Activated T-cell treated with anti-CD3 and anti-CD28 coated beads, Interleukin-2, amount 50 U/mL, for 48 hours (primary cell): Measurements from ENCODE around the gene ANKRD44.

Source experiments
- DNase-seq, 2 experiments: peaks; one replicate each; pipeline ENCODE4 v3.0.0-alpha.2; 2020

ANKRD44 gene

DNA sequence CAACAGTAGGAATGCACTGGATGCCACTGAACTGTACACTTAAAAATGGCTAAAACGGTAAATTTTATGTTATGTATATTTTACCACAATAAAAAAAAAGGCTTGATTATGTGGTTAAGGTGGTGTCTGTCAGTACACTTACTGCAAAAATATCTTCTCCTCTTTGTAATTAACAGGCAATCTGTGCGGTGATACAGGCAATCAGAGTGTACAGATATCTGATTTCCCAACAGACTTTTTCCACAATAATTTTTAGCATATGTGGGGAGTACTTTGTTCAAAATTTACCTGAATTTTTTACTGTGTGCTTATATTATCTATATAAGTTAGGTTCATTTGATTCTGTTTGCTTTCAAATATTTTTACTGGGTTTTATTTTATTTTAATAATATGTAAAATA, 209.1 kb downstream of the ANKRD44 start:
- DNase-seq = no peak

DNA sequence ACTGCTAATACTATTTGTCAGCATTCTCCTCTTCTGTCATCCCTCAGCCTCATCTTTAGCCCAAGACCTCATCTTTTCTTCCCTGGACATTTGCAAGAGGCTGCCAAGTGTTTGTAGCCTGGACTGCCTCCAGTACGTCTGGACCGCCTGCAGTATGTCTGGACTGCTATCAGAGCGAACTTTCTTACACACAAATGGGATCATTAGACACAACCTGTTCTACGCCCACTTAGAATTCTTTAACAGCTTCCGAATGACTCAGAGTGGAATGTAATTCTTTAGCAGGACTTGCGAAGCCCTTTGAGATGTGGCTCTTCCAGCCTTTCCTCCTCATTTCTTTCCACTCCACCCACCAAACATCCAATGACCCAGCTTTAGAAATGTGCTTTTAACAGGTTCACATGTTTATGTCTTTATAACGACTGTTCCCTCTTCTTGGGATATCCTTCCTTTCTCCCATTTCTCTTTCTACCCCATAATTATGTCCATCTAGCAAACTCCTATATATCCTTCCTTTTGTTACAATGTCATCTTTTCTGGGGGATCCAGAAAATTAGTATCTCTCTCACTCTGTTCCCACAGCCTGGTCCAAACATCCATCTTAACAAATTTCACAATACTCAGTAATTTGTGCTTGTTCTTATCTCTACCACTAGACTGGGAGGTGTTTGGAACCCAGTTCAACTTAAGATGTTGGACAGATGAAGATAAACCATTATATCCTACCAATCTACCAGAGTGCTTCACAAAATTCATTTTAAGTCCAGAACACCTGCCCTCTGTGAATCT, 212.8 kb downstream of the ANKRD44 start:
- no peak for DNase-seq

DNA sequence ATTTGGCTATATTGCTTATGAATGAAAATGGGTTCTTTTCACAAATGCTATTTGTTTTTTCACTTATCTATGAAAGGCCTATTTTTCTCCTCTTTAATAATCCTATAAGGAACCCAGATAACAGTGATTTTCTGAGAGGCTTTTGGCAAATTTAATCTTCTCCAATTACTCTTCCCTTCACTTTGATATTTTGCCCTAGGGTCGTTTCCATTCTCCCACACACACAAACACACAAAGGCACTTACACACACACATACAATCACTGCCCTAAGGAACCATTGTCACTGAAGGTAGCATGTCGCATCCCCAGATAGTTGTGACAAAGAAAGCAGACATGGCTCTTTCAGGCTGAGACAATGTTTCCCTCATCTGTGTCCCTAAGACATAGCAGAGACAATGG, 213.9 kb downstream of the ANKRD44 start:
- no peak for DNase-seq

DNA sequence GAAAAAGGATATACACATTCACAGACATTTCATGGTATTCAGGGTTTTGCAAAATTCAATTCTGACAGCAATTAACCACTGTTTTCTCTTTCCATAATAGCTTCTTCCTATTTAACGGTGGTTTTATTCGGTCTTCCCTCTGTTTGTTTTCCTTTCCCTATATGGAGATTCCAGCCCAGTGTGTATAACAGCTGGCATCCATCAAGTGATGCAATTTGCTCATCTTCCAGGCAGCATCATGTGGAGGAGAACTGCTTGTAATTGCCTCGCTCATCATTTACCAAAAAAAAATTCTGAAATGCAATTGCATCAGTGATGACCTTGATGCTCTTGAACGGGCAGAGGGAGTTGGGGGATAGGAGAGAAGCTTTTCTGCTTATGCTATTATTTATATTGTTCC, 218.1 kb downstream of the ANKRD44 start:
- DNase-seq = no peak

DNA sequence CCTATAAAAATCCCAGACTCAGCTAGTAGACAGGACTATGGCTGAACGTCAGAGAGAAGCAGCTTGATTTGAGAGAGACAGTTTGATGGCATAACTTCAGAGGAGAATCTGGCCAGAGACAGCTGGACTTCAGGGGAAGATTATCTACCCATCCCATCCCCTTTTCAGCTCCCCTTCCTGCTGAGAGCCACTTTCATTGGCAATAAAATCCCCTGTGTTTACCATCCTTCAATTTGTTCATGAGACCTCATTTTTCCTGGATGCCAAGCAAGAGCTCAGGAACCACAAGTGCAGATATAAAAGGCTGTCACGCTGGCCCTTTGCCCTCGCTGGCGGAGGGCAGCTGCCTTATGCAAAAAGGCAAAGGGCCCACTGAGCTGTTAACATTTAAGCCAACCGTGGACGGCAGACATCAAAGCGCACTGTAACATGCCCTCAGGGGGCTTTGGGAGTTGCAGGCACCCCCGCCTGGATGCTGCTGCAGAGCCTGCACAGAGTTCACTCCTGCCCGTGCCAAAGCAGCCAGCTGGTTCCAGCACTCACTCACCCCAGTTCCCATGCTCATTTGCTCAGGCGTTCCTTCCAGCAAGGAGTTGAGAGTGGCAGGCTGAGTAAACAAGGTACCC, 219.7 kb downstream of the ANKRD44 start:
- DNase-seq = no peak

DNA sequence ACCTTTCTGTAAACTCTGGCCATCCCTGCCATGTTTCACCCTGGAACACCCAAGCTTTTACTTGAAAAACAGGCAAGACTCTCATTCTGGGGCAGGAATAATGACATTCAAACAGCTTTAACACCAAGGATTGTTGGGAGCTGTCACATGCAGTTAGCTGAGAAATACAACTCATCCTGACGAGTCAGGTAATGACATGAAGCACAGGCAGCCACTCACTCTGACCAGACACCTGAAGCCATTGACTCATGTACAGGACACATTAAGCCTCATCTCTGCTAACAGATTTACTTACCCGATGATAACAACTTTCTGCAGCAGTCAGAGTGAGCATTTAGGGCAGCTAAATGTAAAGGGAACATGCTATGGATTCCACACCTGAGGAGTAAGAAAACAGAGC, 220.9 kb downstream of the ANKRD44 start:
- no peak for DNase-seq

DNA sequence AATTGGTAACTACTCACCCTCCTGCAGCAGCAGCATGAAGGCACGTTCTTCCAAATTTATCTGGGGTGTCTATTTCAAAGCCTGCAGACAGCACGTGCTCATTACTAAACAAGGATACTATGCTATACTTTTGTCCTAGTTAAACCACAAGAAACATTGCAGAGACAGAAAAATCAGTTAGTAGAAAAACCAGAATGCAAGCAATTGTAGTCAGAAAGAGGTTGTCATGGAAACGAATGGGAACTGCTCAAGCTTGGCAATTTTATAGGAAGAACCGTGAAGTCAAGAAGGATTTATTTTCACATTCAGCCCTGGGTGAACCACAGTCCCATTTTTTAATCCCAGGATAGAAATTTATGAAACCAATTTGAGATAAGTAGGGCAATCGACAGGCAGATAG, 221.9 kb downstream of the ANKRD44 start:
- no peak for DNase-seq

DNA sequence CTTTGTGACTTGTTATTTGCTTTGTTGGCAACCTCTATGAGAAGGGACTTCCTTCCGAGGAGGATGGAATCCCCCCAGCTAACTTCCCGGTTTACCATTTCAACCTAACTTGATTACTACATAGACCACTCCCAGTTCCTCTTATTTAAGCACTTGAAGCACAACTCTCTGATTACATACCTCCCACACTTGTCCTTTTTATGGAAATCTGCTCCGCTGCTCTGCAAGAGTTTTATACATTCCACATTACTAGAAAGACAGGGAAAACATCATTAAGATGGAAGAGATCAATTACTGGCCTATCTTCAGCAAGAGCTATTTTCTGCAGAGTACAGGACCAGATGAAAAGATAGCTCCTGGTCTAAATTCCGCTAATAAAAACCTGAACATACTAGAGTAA, 224.1 kb downstream of the ANKRD44 start:
- no peak for DNase-seq

DNA sequence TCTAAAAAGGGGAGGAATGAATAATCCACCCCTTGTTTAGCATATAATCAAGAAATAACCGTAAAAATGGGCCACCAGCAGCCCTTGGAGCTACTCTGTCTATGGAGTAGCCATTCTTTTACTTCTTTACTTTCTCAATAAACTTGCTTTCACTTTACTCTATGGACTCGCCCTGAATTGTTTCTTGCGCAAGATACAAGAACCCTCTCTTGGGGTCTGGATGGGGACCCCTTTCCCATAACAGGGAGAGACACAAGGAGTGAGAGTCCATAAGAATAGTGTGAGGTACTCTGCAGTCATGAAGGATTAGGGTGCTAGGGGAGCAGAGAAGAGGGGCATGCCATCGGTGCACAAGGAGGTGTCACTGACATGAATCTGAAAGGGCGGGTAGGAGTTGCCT, 224.9 kb downstream of the ANKRD44 start:
- no peak for DNase-seq

DNA sequence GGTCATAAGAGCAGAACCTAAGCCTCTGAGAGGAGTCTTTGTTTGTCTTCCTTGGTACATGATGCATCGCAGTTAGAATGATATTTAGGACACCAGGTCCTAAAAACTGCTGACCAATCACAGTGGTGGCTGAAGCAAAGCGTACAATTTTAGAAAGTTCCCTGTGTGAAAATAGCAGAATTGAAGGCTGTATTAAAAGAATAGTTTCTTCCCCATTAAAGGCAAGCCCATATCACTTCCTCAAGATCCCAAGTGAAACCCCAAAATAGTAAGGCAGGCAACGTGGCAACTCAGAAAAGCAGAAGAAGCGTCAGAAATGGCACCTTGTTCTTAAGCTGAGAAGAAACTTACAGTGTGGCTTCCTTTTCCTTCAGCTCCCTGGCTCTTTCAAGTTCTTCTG, 229.3 kb downstream of the ANKRD44 start:
- DNase-seq = no peak

DNA sequence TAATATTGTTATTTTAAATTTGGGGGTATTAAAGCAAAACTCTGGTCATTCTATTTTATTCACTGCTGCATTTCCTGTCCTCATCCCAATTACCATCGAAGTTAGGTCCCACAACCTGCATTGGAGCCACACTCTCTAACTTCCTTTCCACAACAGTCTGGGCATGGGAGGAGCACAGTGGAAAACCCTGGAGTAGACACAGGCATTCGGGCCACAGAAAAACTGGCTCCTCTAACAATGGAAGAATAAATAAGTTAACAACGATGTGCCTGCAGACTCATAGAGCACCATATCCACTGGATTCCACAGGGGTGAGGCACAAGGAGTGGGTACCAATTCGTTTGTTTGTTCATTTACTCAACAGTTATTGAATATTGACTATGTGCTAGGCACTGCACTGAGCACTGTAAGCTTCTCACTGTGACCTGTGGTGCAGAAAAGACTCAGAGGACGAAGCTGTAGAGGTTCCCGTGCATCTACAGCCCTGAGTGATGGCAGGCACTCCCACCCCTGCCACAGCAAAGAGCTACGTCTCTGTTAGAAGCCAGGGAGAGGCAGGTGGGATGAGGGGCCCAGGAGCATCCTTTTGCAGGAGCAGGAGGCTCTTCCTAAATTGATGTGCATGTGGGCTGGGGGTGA, 229.9 kb downstream of the ANKRD44 start:
- no peak for DNase-seq

DNA sequence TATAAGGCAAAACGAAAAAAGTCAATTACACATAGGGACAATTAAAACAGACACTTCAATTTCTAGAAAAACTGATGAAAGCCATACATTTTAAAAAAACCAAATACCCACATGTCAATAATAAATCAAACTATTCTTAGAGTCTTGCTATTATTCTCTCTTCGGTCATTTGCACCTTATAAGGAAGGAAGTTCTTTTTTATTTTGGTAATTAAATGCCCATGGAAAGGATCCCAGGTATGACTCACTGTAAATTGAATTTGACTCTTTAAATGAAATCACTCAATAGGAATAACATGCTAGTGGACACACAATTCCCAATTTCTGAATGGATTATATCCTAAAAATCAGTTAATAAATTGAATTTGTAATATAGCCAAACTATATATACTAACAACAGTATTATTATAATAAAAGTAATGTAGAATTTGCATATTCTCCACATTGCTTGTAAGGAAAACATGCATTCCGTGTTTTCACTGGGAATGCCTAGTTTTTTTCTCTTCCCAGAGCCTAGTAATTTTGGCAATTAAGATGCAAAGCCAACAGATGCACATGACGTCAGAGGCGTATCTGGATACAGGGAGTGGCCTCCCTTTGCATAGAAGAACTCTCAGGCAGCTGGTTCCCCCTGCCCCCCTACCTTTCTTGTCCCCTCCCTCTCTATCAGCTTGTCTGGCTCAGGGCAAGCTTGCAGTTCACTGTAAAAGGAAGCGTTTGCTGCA, 230.6 kb downstream of the ANKRD44 start:
- no peak for DNase-seq

DNA sequence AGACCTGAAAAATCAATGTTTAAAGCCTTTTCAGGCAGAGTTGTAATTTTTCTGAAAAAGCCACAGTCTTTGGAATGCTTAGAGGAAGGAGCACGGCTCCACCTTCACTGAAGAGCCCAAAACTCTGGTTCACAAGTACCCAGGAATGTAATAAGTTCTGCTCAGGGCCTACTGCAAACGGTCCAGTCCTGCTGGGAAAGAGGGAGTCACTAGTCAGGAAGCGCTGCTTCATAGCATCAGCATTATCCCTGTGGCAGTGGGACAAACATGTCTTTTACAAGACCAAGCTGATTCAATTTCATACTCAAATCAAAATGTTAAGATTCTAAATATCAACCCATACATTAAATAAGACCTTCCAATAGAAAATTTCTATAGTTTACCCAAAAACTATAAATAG, 231.2 kb downstream of the ANKRD44 start:
- DNase-seq = no peak

DNA sequence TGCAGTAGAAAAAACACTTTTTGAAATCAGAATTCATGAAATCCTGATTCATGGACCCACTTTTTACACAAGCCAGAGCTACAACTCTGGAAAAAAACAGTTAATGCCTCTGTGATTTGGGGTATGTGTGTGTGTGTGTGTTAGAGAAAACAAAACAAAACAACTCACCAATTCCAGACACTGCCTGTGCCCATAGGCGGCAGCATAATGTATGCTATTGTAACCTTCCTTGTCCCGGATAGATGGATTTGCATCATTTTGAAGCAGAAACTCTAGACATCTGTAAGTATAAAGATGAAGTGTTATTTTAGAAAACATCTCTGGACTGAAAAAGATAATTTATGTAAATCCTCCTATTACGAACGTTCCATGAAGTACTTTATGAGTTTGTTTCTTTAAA, 232.0 kb downstream of the ANKRD44 start:
- no peak for DNase-seq

DNA sequence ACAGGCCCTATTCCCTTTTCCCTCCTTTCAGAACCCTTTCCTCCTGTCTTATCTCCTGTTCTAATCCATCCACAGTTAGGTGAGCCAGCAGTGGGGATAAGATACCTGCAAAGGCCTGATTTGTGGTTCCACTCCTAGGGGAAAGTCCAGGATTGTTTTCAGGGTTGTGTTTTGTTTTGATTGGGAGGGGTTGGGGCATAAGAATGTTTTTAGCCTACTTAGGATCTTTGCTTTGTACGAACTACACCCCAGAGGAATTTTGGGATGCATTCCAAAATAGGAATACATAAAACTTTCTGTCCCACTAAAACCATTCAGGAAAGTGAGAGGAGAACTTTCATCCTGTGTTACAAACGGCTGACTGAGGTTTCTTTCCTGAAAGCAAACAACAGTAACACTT, 233.2 kb downstream of the ANKRD44 start:
- DNase-seq = no peak

DNA sequence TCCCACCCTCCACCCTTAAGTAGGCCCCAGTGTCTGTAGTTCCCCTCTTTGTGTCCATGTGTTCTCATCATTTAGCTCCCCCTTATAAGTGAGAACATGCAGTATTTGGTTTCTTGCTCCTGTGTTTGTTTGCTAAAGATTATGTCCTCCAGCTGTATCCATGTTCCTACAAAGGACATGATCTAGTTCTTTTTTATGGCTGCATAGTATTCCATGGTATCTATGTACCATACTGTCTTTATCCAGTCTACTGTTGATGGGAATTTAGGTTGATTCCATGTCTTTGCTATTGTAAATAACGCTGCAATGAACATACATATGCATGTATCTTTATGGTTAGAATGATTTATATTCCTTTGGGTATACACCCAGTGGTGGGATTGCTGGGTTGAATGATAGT, 233.9 kb downstream of the ANKRD44 start:
- DNase-seq = no peak

DNA sequence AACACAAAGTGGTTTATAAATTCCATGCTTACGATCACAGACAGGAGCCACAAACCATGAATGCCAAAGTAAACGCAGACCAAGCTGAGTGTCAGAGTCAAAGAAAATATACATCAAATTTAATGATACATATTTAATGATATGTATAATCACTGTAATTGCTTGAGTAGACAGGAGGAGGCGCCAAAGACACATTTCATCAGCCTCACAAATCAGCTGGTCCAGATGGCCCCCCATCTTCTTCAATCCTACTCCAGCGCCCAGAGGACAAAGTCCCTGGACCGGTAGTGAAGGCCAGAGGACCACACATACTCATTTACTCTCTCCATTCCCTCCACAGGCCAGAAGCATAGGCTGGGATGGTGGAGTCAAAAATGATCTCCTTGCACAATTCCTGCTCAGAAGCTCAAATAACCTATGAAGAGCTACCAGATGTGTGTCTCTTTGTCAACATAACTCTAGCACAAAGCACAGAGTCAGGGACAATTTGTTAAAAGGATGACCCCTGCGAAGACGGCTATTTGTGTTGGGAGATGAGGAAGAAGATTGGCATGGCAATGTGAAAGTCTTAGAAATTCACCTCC, 234.7 kb downstream of the ANKRD44 start:
- no peak for DNase-seq

DNA sequence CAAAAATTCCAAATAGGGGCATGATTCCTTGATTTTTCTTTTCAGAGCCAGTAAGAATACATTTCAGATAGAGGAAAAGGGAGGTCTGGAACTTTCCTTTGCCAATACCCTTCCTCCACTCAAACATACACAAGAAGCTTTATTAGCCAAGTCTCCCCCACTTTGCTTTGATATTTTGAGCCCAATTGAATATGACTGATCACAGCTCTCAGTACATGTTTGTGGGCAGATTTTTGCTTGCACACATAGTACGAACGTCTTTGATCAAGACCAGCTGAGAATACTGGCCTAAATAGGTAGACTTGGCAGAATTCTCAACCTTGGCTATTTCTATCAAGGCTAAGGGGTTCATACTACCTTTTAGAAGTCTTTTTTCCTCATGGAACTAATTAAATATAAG, 235.3 kb downstream of the ANKRD44 start:
- DNase-seq = no peak

DNA sequence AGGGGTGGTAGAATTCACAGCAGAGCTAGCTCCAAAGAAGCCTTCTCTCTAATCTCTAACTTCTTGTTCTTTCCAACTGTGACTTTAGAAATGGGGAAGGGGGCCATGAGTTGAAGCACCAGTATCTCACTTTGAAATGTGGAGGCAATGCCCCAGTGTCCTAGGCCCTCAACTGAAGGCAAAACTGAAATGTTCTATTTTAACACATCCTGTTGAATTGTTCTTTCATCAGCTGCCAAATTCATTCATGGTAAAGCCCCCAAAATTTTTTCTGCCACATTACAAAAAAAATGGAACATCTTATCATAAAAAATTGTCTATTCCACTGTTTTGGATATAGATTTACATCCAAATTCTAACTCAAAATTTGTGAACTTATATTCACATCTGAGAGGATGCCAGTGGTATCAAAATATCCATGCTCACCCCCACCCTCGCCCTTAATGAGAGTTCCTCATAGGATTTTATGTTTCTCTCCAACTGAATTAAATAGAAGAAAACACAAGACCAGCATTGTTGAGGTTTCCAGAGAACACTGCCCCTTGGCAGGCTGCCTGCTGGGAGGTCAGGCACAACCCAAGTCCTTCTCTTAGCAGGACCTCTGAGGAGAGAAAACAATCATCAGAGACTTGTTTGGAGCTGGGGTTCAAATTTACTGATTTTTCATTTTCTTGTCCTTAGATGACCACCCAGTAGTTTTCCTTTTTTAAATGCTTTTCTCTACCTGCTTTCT, 236.7 kb downstream of the ANKRD44 start:
- no peak for DNase-seq

DNA sequence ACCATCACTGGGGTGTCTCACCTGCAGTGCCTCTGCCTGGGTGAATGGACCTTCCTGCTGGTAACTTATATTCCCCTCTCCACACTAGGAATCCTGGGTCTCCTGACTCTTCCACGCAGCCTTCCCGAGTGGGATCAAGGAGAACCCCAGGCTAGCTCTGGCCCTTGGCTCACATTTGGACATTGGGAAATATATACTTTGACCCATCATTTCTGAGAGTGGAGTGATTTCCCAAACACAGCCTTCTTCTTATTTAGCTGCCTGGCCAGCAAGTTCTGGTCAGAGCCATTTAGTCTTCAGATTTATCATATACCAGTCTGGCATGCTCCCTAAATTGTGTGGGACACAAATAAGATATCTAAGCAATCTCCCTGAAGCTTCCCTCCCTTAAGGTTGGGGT, 237.3 kb downstream of the ANKRD44 start:
- DNase-seq = no peak

DNA sequence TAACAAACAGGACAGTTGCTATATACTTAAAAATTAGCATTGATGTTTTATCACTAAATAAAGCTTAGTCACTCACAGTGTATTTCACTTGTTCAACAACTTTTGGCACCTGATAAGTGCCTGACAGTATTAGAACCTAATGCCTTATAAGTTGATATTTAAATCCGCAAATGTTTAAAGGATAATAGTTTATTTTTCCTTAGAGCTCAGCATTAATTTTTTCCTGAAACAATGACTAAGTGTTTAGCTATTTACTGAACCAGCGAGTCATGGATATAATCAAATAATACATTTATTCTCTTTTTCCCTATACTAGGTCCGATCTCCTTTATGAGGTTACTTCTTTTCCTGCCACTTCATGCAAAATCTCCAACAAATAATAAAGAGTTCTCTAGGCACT, 238.0 kb downstream of the ANKRD44 start:
- DNase-seq = no peak

DNA sequence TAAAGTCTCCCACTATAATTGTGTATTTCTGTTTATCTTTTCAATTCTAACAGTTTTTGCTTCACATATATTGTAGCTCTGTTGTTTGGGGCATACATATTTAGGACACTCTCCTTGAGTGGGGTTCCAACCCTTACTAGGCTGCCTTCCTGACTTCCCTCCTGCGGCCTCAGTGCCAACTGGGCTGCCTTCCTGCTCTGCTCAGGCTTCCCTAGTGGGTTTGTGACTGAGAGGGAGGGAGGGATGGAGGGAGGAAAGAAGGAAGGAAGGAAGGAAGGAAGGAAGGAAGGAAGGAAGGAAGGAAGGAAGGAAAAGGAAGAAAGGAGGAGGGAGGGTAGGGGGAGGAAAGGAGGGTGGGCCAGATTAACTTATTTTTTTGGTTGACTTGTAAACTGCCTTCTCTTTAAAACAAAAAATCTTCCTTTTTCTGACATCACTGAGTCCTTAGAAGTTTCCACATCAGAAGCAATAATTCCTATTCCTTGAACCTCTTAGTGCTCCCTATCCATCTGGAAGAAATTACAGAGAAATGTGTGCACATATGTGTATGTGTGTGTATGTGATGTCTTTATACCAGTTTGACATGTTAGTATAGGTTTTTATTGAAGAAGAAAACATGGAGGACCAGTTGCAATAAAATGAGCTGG, 238.7 kb downstream of the ANKRD44 start:
- DNase-seq = no peak
